OCI-LY7 (cell line): Measurements from ENCODE around the gene SATB1. TPM values are rescaled to one million over a fixed set of nuclear protein-coding genes. Genes with fewer than 3 reads are reported as not detected.

Source experiments
- BruUV-seq: library from RNA; stranded (reverse); fragments of 400-500 nt; replicated peaks from 2 replicates; lab custom pipeline; 2021; lab: Mats Ljungman, UMichigan
- CTCF ChIA-PET: fragments of 300-600 bp; sonication (Branson Sonifier 250); formaldehyde crosslinking; loops from one replicate; lab custom pipeline; 2022; ENCODE audit warnings: antibody characterized with exemption; ENCODE audit not compliant: unreplicated experiment; lab: Charles Lee
- POLR2A ChIA-PET: fragments of 300-600 bp; sonication (Branson Sonifier 250); formaldehyde crosslinking; loops from one replicate; lab custom pipeline; 2022; ENCODE audit warnings: antibody characterized with exemption; lab: Charles Lee
- DNase-seq: peaks from one replicate; pipeline ENCODE4 v3.0.0-alpha.2; 2015; ENCODE audit warnings: low spot score
- H2AFZ ChIP-seq: fragments of 200-600 bp; sonication (generic), shearing (Covaris generic); 2 replicates; pipeline ENCODE4 v1.6.1; 2014; ENCODE audit warnings: mild to moderate bottlenecking, antibody characterized with exemption, low read length, moderate library complexity
- H3K27ac ChIP-seq: fragments of 200-600 bp; sonication (generic); 2 replicates; pipeline ENCODE4 v1.5.1; 2014; ENCODE audit warnings: mixed run types, low read depth, mild to moderate bottlenecking, moderate library complexity, low read length, inconsistent platforms; ENCODE audit not compliant: poor library complexity, severe bottlenecking
- H3K36me3 ChIP-seq: fragments of 200-600 bp; sonication (generic); 2 replicates; pipeline ENCODE4 v1.6.1; 2014; ENCODE audit warnings: mild to moderate bottlenecking, antibody characterized with exemption, low read length, moderate library complexity, mixed read lengths; ENCODE audit not compliant: insufficient read depth
- H3K4me1 ChIP-seq: fragments of 200-600 bp; sonication (generic); 2 replicates; pipeline ENCODE4 v1.5.1; 2014; ENCODE audit warnings: mild to moderate bottlenecking, low read length; ENCODE audit not compliant: insufficient read depth, poor library complexity, severe bottlenecking
- H3K4me2 ChIP-seq: fragments of 200-600 bp; sonication (generic); 2 replicates; pipeline ENCODE4 v1.6.1; 2014; ENCODE audit warnings: mild to moderate bottlenecking, low read length
- H3K4me3 ChIP-seq: fragments of 200-600 bp; sonication (generic); 2 replicates; pipeline ENCODE4 v1.5.1; 2014; ENCODE audit warnings: mild to moderate bottlenecking, low read depth, low read length; ENCODE audit not compliant: poor library complexity, severe bottlenecking
- H3K79me2 ChIP-seq: fragments of 200-600 bp; sonication (generic); 2 replicates; pipeline ENCODE4 v1.6.1; 2016; ENCODE audit warnings: low read depth, mild to moderate bottlenecking, low read length, moderate library complexity, mixed read lengths; ENCODE audit not compliant: insufficient read depth
- H3K9me2 ChIP-seq: fragments of 200-600 bp; sonication (generic); 2 replicates; pipeline ENCODE4 v1.6.1; 2016; ENCODE audit warnings: mild to moderate bottlenecking, low read length, mixed read lengths; ENCODE audit not compliant: insufficient read depth
- H3K9me3 ChIP-seq: fragments of 200-600 bp; sonication (generic); 2 replicates; pipeline ENCODE4 v1.6.1; 2014; ENCODE audit warnings: mild to moderate bottlenecking, mixed run types, low read length, mixed read lengths
- H4K20me1 ChIP-seq: fragments of 200-600 bp; sonication (generic); 2 replicates; pipeline ENCODE4 v1.6.1; 2014; ENCODE audit warnings: mild to moderate bottlenecking, antibody characterized with exemption, low read length, moderate library complexity, mixed read lengths; ENCODE audit not compliant: insufficient read depth
- CTCF ChIP-seq: fragments of 200-600 bp; sonication (generic); conservative IDR thresholded peaks from 2 replicates; pipeline ENCODE4 v1.5.1; 2014; ENCODE audit warnings: mild to moderate bottlenecking, antibody characterized with exemption, low read length, moderate library complexity, mixed read lengths
- EZH2phosphoT487 ChIP-seq: fragments of 200-600 bp; sonication (generic); IDR thresholded peaks from 2 replicates; pipeline ENCODE4 v1.6.1; 2018; ENCODE audit warnings: low read depth, borderline replicate concordance, mild to moderate bottlenecking, mixed run types, antibody characterized with exemption, low read length, moderate library complexity, mixed read lengths
- intact Hi-C: fragments of 100-400 bp; cut with micrococcal nuclease; formaldehyde crosslinking; loops from one replicate; pipeline ENCODE4 v1.10.0; 2022; ENCODE audit not compliant: unreplicated experiment
- total RNA-seq, 2 experiments: library from RNA; depleted of rRNA in 1 of 2; stranded (reverse); fragments of >200 nt in 1 of 2; shearing (Covaris generic) in 1 of 2; gene quantifications; 2 replicates each; pipeline ENCODE4 v1.2.3, GENCODE V29; 2014 to 2022

The SATB1 gene
- total RNA-seq, 2 experiments from 2014 or later, result 2.5 to 5.6 TPM

DNA sequence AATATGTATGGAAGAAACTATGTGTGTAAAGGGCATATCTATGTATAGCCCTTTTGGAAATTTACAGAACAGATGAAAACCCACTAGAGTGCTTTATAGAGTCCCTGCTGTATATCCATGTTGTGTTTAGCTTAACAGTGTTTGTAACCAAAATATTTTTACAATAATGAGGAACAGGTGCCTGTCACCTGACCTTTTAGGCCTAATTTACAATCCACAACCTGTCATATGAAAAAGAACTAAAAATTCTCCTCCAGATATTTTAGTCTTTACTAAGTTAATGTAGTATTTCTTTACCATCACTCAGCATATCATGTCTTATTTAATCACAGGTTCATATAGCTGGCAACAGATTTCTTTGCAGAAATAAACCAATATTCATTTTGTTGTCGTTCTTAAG is 16.4 kb upstream of the SATB1 start:
- H3K36me3 ChIP-seq, result no peaks in the 10 kb centered on the region
- H3K4me2 ChIP-seq, result peak overlapping the region; percentile 66
- DNase-seq, result no peak
- H2AFZ ChIP-seq, result peak overlapping the region; percentile 96; the same call in 1 of the 2 replicates
- H3K79me2 ChIP-seq, result no peaks in the 10 kb centered on the region
- H3K4me1 ChIP-seq, result peaks cover 45% of the 10 kb centered on the region
- CTCF ChIA-PET, result no interaction called here
- H4K20me1 ChIP-seq, result no peaks in the 10 kb centered on the region
- no TSS peak for BruUV-seq
- intact Hi-C loops, result no loop called here
- TF ChIP-seq CTCF, result no peak
- TF ChIP-seq EZH2phosphoT487, result no peak
- H3K27ac ChIP-seq, result no peak overlapping the region
- POLR2A ChIA-PET, result interaction anchor here (0.6 kb wide), 1 partner anchor 1812 kb away, joined by 3 read pairs; no protein-coding TSS in a partner anchor
- no peaks in the 10 kb centered on the region for H3K9me3 ChIP-seq
- H3K9me2 ChIP-seq, result no peaks in the 10 kb centered on the region
- no peak overlapping the region for H3K4me3 ChIP-seq

- ChIA-PET CTCF (no interaction called here), POLR2A (no interaction called here)
- BruUV-seq, result no TSS peak
- H2AFZ ChIP-seq, result peak overlapping the region; percentile 96
- intact Hi-C loops, result no loop called here
- no peaks in the 10 kb centered on the region for H3K9me2 ChIP-seq
- H3K36me3 ChIP-seq, result no peaks in the 10 kb centered on the region
- H3K9me3 ChIP-seq, result no peaks in the 10 kb centered on the region
- H3K79me2 ChIP-seq, result no peaks in the 10 kb centered on the region
- TF ChIP-seq CTCF (no peak), EZH2phosphoT487 (no peak)
- peaks cover 38% of the 10 kb centered on the region for H3K4me1 ChIP-seq
- DNase-seq, result peak; percentile 34
- no peaks in the 10 kb centered on the region for H4K20me1 ChIP-seq
- H3K27ac ChIP-seq, result no peak overlapping the region
- H3K4me3 ChIP-seq, result peak overlapping the region; percentile 51
- peak overlapping the region; percentile 66 for H3K4me2 ChIP-seq
Measured at GRCh38 chr3:18440066-18440722, 15.1 kb upstream of the SATB1 start.

GRCh38 chr3:18439281-18439680 is 14.1 kb upstream of the SATB1 start:
- no peak overlapping the region for H3K27ac ChIP-seq
- CTCF ChIA-PET, result no interaction called here
- no TSS peak for BruUV-seq
- H3K9me3 ChIP-seq, result no peaks in the 10 kb centered on the region
- TF ChIP-seq EZH2phosphoT487 (no peak), CTCF (no peak)
- POLR2A ChIA-PET, result no interaction called here
- H3K79me2 ChIP-seq, result no peaks in the 10 kb centered on the region
- intact Hi-C loops, result no loop called here
- H2AFZ ChIP-seq, result peak overlapping the region; percentile 96
- H4K20me1 ChIP-seq, result no peaks in the 10 kb centered on the region
- no peak overlapping the region for H3K4me3 ChIP-seq
- no peaks in the 10 kb centered on the region for H3K9me2 ChIP-seq
- peaks cover 38% of the 10 kb centered on the region for H3K4me1 ChIP-seq
- DNase-seq, result no peak
- H3K4me2 ChIP-seq, result no peak overlapping the region
- no peaks in the 10 kb centered on the region for H3K36me3 ChIP-seq
